Measurements from ENCODE around the gene DDHD1.

DDHD1 gene

DNA sequence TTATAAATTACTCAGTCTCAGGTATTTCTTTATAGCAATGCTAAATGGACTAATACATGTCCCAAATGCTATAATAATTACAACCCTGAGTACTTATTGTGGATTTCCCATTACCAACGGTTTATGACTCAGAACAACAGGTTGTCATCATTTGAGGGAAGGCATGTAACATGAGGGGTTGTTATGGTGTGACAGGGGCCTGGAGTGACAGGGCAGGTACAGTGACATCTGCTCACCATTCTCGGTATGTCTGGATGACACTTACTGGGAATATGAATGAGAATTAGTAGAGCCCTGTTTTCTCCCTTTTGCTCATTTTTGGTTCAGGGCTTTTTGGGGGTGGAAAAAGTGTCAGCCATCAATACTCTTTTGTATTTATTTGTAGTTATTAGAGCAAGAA is 166.1 kb downstream of the DDHD1 start:
- DNase-seq: no peak
